ENCODE results near the gene ZNF487.
"Not testable (repeated sequence)": the region's sequence is repeated elsewhere in the genome, so short reads cannot be mapped to it uniquely, and the experiment has no call there.

Gene ZNF487

DNA sequence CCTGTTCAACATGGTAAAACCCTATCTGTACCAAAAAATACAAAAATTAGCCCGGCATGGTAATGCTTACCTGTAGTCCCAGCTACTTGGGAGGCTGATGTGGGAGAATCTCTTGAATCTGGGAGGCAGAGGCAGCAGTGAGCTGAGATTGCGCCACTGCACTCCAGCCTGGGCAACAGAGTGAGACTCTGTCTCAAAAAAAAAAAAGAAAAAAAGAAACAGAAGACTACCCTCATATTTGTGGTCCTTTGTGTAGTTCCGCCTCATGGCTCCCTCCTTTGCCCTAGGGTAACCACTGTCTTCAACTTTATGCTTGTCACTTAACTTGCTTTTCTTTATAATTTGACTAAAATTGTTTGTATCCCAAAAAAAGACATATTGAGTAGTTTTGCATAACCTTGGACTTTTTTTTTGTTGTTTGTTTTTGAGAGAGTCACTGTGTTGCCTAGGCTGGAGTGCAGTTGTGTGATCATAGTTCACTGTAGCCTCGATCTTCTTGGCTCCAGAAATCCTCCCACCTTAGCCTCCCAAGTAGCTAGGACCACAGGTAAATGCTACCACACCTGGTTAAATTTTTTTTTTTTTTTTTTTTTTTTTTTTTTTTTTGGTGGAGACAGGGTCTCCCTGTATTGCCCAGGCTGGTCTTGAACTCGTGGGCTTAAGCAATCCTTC is 3.7 kb downstream of the ZNF487 start:
- no peak for DNase-seq

GRCh38 chr10:43444323-43444722 is 7.4 kb downstream of the ZNF487 start:
- no peak for DNase-seq

DNA sequence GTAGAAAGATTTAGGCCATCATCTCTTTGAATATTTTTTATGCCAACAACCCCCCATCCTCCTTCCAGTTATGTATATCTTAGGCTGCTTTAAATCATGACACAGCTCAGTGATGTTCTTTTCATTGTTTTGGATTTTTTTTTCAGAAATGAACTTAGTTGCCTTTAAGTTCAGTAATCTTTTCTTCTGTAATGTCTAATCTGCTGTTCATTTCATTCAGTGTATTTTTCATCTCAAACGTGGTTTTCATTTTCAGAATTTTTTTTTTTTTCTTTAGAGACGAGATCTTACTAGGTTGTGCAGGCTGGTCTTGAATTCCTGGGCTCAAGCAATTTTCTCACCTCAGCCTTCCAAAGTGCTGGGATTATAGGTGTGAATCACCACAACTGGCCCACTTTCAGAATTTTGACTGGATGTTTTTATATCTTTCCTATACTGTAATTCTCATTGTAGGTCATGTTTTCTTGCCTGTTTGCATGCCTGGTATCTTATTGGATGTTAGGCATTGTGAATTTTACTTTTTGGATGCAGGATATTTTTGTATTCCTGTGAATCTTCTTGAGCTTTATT is 8.1 kb downstream of the ZNF487 start:
- no peak for DNase-seq

DNA sequence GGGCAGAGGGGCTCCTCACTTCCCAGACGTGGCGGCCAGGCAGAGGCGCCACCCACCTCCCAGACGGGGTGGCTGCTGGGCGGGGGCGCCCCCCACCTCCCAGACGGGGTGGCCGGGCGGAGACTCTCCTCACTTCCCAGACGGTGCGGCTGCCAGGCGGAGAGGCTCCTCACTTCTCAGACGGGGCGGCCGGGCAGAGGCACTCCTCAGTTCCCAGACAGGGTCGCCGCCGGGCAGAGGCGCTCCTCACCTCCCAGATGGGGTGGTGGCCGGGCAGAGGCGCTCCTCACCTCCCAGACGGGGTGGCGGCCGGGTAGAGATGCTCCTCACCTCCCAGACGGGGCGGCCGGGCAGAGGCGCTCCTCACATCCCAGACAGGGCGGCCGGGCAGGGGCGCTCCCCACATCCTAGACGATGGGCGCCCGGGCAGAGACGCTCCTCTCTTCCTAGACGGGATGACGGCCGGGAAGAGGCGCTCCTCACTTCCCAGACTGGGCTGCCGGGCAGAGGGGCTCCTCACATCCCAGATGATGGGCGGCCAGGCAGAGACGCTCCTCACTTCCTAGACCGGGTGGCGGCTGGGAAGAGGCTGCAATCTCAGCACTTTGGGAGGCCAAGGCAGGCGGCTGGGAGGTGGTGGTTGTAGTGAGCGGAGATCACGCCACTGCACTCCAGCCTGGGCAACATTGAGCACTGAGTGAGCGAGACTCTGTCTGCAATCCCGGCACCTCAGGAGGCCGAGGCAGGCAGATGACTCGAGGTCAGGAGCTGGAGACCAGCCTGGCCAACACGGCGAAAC is 9.5 kb downstream of the ZNF487 start:
- not testable (repeated sequence) for DNase-seq

GRCh38 chr10:43448742-43449141 is 11.8 kb downstream of the ZNF487 start:
- DNase-seq = no peak

GRCh38 chr10:43452356-43452914 is 15.5 kb downstream of the ZNF487 start:
- no peak for DNase-seq

GRCh38 chr10:43453266-43453831 is 16.4 kb downstream of the ZNF487 start:
- DNase-seq = no peak

DNA sequence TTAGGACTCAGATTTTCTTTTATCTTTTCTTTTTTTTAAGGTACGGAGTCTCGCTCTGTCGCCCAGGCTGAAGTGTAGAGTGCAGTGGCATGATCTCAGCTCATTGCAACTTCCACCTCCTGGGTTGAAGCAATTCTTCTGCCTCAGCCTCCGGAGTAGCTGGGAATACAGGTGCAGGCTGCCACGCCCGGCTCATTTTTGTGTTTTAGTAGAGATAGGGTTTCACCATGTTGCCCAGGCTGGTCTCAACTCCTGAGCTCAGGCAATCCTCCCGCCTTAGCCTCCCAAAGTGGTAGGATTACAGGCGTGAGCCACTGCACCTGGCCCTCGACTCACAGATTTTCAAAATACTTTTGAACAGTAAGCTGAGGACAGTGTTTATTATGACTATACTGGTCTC is 17.1 kb downstream of the ZNF487 start:
- not testable (repeated sequence) for DNase-seq

GRCh38 chr10:43456561-43456960 is 19.6 kb downstream of the ZNF487 start:
- not testable (repeated sequence) for DNase-seq

- no peak for DNase-seq
These were observed 21.3 kb downstream of the ZNF487 start for GRCh38 chr10:43458227-43458626.

DNA sequence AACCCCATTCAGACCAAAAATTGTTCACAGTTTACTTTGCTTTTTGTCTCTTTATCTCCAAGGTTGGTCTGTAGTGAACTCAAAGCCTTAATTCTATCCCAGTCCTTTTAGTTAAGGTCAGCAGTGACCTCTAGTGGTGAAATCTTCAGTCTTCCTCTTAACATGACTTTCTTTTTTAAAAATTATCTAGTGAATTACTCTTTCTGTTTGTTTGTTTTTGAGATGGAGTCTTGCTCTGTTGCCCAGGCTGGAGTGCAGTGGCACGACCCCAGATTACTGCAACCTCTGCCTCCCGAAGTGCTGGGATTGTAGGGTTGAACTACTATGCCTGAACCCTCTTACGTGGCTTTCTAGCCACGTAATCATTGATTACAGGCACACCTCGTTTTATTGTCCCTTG is 25.0 kb downstream of the ZNF487 start:
- peak; percentile 58 for DNase-seq

GRCh38 chr10:43465086-43465735 is 28.3 kb downstream of the ZNF487 start:
- not testable (repeated sequence) for DNase-seq

- DNase-seq = not testable (repeated sequence)
These were observed 28.8 kb downstream of the ZNF487 start for GRCh38 chr10:43465736-43466120.

- DNase-seq = no peak
These were observed 34.2 kb downstream of the ZNF487 start for GRCh38 chr10:43471146-43471545.

GRCh38 chr10:43471935-43472720 is 35.2 kb downstream of the ZNF487 start:
- no peak for DNase-seq

DNA sequence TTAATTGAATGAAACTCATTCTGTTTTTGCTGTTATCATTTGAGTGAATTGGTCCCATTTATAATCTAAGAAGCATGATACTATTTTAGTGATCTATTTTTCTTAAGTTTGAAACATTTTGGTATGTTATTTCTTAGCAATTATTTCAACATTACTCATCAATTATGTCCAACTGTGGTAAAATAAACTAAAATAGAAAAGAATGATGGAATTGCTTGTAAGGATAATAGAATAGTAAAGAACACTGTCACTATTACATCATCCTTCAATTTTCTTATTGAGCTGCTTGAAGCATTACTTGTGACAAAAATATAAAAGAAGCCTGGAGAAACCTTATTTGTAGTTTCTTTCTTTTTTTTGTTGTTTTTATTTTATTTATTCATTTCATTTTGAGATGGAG is 42.4 kb downstream of the ZNF487 start:
- DNase-seq = no peak

DNA sequence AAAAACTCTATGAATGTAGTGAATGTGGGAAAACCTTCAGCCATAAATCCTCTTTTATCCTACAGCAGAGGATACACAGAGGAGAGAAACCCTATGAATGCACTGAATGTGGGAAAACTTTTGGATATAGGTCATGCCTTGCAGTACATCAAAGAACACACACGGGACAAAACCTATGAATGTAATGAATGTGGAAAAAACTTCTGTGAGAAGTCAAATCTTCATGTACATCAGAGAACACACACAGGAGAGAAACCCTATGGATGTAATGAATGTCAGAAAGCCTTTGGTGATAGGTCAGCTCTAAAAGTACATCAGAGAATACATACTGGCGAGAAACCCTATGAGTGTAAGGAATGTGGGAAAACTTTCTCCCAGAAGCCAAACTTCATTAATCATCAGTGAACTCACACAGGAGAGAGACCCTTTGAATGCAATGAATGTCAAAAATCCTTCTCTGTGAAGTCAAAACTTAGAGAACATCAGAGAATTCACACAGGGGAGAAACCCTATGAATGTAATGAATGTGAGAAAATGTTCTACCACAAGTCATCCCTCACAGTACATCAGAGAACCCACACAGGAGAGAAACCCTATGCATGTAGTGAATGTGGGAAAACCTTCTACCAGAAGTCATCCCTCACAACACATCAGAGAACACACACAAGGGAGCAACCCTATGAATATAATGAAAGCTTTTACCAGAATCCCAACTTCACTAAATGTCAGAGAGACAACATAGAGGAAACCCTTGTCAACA is 45.6 kb downstream of the ZNF487 start:
- DNase-seq = no peak

- no peak for DNase-seq
These were observed 54.9 kb downstream of the ZNF487 start for GRCh38 chr10:43491855-43492254.

DNA sequence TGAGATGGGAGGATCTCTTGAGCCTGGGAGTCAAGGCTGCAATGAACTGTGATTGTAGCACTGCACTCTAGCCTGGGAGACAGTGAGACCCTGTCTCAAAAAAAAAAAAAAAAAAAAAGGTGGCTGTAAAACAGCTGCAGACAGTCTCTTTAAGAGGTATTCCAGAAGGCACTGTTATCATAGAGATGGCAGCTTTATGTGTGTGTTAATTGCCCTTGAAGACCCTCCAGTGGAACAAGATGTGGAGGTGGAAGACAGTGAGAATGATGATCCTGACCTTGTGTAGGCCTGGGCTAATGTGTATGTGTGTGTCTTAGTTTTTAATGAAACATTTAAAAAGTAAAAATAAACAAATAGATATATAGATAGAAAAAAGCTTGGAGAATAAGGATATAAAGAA is 66.0 kb downstream of the ZNF487 start:
- DNase-seq = no peak

- DNase-seq = no peak
These were observed 87.7 kb downstream of the ZNF487 start for GRCh38 chr10:43524434-43525247.
